CD14-positive monocyte (primary cell): Measurements from ENCODE around the gene PLAAT3. TPM values are rescaled to one million over a fixed set of nuclear protein-coding genes. Genes with fewer than 3 reads are reported as not detected.
"Not testable (repeated sequence)": the region's sequence is repeated elsewhere in the genome, so short reads cannot be mapped to it uniquely, and the experiment has no call there.

Source experiments
- DNase-seq, 3 donors: peaks; one replicate each; pipeline ENCODE4 v3.0.0-alpha.2; 2011 to 2022
- H2AFZ ChIP-seq: 2 replicates; pipeline ENCODE4 v1.6.0; 2012; ENCODE audit warnings: mild to moderate bottlenecking, low read depth, low read length, inconsistent platforms; ENCODE audit not compliant: insufficient read depth, poor library complexity, severe bottlenecking
- H3K27ac ChIP-seq, 2 donors: 1 replicate in 1 of 2; 2 replicates in 1 of 2; pipeline ENCODE4 v1.5.1; 2012 to 2013; ENCODE audit warnings: low read length in 2 of 2, control low read depth in 1 of 2, inconsistent platforms in 1 of 2, low read depth in 1 of 2, mild to moderate bottlenecking in 1 of 2
- H3K27me3 ChIP-seq, 2 donors: one replicate each; pipeline versions ENCODE4 v1.6.0 to v1.6.1; 2011 to 2013; ENCODE audit warnings: low read length in 2 of 2; ENCODE audit not compliant: control insufficient read depth in 2 of 2, insufficient read depth in 2 of 2
- H3K36me3 ChIP-seq, 2 donors: replicated peaks in 1 of 2; 1 replicate in 1 of 2; 2 replicates in 1 of 2; pipeline versions ENCODE4 v1.5.1 to v1.6.1; 2012 to 2013; ENCODE audit warnings: low read length in 2 of 2, control low read depth in 1 of 2, inconsistent platforms in 1 of 2, mild to moderate bottlenecking in 1 of 2; ENCODE audit not compliant: insufficient read depth in 2 of 2, control insufficient read depth in 1 of 2
- H3K4me1 ChIP-seq, 2 donors: 1 replicate in 1 of 2; 2 replicates in 1 of 2; pipeline versions ENCODE4 v1.5.1 to v1.6.1; 2012 to 2013; ENCODE audit warnings: low read length in 2 of 2, control low read depth in 1 of 2, inconsistent platforms in 1 of 2, mild to moderate bottlenecking in 1 of 2, moderate library complexity in 1 of 2; ENCODE audit not compliant: insufficient read depth in 2 of 2, control insufficient read depth in 1 of 2
- H3K4me2 ChIP-seq: replicated peaks from 2 replicates; pipeline ENCODE3; 2012; ENCODE audit warnings: low read length, moderate library complexity, mild to moderate bottlenecking; ENCODE audit not compliant: poor library complexity, severe bottlenecking; ENCODE audit errors: extremely low read depth
- H3K4me3 ChIP-seq, 3 experiments: fragments of 200-600 bp in 1 of 3; sonication (generic) in 1 of 3; replicated peaks in 1 of 3; 1 replicate in 2 of 3; 2 replicates in 1 of 3; pipeline ENCODE4 v1.5.1; 2011 to 2013; ENCODE audit warnings: low read length in 3 of 3, mild to moderate bottlenecking in 3 of 3, control low read depth in 2 of 3, low read depth in 2 of 3, inconsistent platforms in 1 of 3, moderate library complexity in 1 of 3
- H3K79me2 ChIP-seq: 2 replicates; pipeline ENCODE4 v1.6.0; 2012; ENCODE audit warnings: mild to moderate bottlenecking, control low read depth, inconsistent platforms, low read length, moderate library complexity; ENCODE audit not compliant: insufficient read depth
- H3K9ac ChIP-seq: 2 replicates; pipeline ENCODE4 v1.6.0; 2017; ENCODE audit warnings: low read length, mild to moderate bottlenecking; ENCODE audit not compliant: insufficient read depth, poor library complexity, severe bottlenecking
- H3K9me3 ChIP-seq, 2 donors: replicated peaks in 1 of 2; 1 replicate in 1 of 2; 2 replicates in 1 of 2; pipeline versions ENCODE4 v1.5.1 to v1.6.1; 2012 to 2013; ENCODE audit warnings: low read length in 2 of 2, control low read depth in 1 of 2; ENCODE audit not compliant: control insufficient read depth in 1 of 2, insufficient read depth in 1 of 2
- H4K20me1 ChIP-seq: 2 replicates; pipeline ENCODE4 v1.6.0; 2012; ENCODE audit warnings: mild to moderate bottlenecking, low read length, control low read depth, moderate library complexity; ENCODE audit not compliant: insufficient read depth
- H3K27ac Mint-ChIP-seq, 7 donors: one replicate each; pipeline ENCODE4 v1.8.0; 2020; ENCODE audit warnings: mild to moderate bottlenecking in 7 of 7, mixed read lengths in 7 of 7, moderate library complexity in 6 of 7, inconsistent platforms in 2 of 7
- H3K27me3 Mint-ChIP-seq, 3 donors: one replicate each; pipeline ENCODE4 v1.8.0; 2021 to 2022; ENCODE audit warnings: low read depth in 3 of 3, mild to moderate bottlenecking in 3 of 3, mixed read lengths in 3 of 3, moderate library complexity in 3 of 3, inconsistent platforms in 1 of 3
- H3K36me3 Mint-ChIP-seq, 2 donors: one replicate each; pipeline ENCODE4 v1.8.0; 2020; ENCODE audit warnings: mixed read lengths in 2 of 2, inconsistent platforms in 1 of 2, mild to moderate bottlenecking in 1 of 2
- H3K4me1 Mint-ChIP-seq: one replicate; pipeline ENCODE4 v1.8.0; 2020; ENCODE audit warnings: mild to moderate bottlenecking, mixed read lengths
- H3K4me3 Mint-ChIP-seq, 2 donors: one replicate each; pipeline ENCODE4 v1.8.0; 2020; ENCODE audit warnings: mild to moderate bottlenecking in 2 of 2, mixed read lengths in 2 of 2, moderate library complexity in 1 of 2
- H3K9me3 Mint-ChIP-seq, 7 donors: one replicate each; pipeline ENCODE4 v1.8.0; 2020 to 2022; ENCODE audit warnings: mixed read lengths in 7 of 7, mild to moderate bottlenecking in 6 of 7, moderate library complexity in 6 of 7, inconsistent platforms in 2 of 7
- CTCF ChIP-seq: fragments of 200-600 bp; IDR thresholded peaks from one replicate; pipeline ENCODE4 v1.8.0; 2022; ENCODE audit warnings: antibody characterized with exemption, mild to moderate bottlenecking
- WGBS: methylation state at CpG from one replicate; pipeline ENCODE4 v1.1.5; 2013; ENCODE audit warnings: missing lambda C conversion rate; ENCODE audit not compliant: insufficient coverage; 5-methylcytosine and 5-hydroxymethylcytosine counted together
- intact Hi-C, 2 donors: fragments of 100-400 bp; cut with micrococcal nuclease; formaldehyde crosslinking; loops; one replicate each; pipeline versions ENCODE4 v1.15.0 to v1.15.1; 2023
- polyA plus RNA-seq, 3 donors: library from polyadenylated mRNA; depleted of rRNA in 1 of 3; unstranded in 2 of 3; stranded (reverse) in 1 of 3; fragments of 300-500 nt in 2 of 3; fragments of >200 nt in 1 of 3; fragmentation: Illumina TruSeq in 2 of 3; gene quantifications; 1 replicate in 2 of 3; 2 replicates in 1 of 3; pipeline ENCODE4 v1.2.3, GENCODE V29; 2012 to 2021

Gene PLAAT3
- polyA plus RNA-seq, 3 donors, result 20.2 to 67.3 (median 34.2) TPM

GRCh38 chr11:63547061-63547460 lies 67.2 kb downstream of the PLAAT3 start:
- H3K9me3 ChIP-seq, result no peaks in the 10 kb centered on the region
- H3K27me3 ChIP-seq, result no peaks in the 10 kb centered on the region
- H3K27ac Mint-ChIP-seq, result no peak overlapping the region
- no peaks in the 10 kb centered on the region for H3K79me2 ChIP-seq
- DNase-seq, result no peak
- no peak for TF ChIP-seq CTCF
- H3K9ac ChIP-seq, result no peak overlapping the region
- H3K9me3 Mint-ChIP-seq, result no peaks in the 10 kb centered on the region
- no peak overlapping the region for H3K4me3 Mint-ChIP-seq
- H3K27ac ChIP-seq, result no peak overlapping the region
- no CpG with 5 or more reads among the region's 1 CpG for WGBS
- H3K4me2 ChIP-seq, result no peak overlapping the region
- H3K4me3 ChIP-seq, result no peak overlapping the region
- peaks cover 0 to 11% of the 10 kb centered on the region in 2 donors for H3K36me3 ChIP-seq
- H3K4me1 ChIP-seq, result peaks cover 0 to 4% of the 10 kb centered on the region in 2 donors
- peaks cover 0 to 9% (median 6%) of the 10 kb centered on the region in 3 donors for H3K27me3 Mint-ChIP-seq
- H3K36me3 Mint-ChIP-seq, result peaks cover 19 to 28% of the 10 kb centered on the region in 2 donors
- H4K20me1 ChIP-seq, result no peaks in the 10 kb centered on the region
- peaks cover 15% of the 10 kb centered on the region for H3K4me1 Mint-ChIP-seq
- intact Hi-C loops, result no loop called here
- no peak overlapping the region for H2AFZ ChIP-seq

- Mint-ChIP-seq H3K27me3 (no peaks in the 10 kb centered on the region), H3K36me3 (peaks cover 23 to 34% of the 10 kb centered on the region in 2 donors), H3K27ac (no peak overlapping the region), H3K9me3 (no peaks in the 10 kb centered on the region), H3K4me3 (no peak overlapping the region), H3K4me1 (peaks cover 20% of the 10 kb centered on the region)
- peaks cover 0 to 11% of the 10 kb centered on the region in 2 donors for H3K36me3 ChIP-seq
- H3K9ac ChIP-seq, result no peak overlapping the region
- intact Hi-C loops, result no loop called here
- no peak overlapping the region for H3K4me2 ChIP-seq
- H4K20me1 ChIP-seq, result no peaks in the 10 kb centered on the region
- no peak for DNase-seq
- no peaks in the 10 kb centered on the region for H3K9me3 ChIP-seq
- no peak overlapping the region for H3K4me3 ChIP-seq
- TF ChIP-seq CTCF, result no peak
- H3K79me2 ChIP-seq, result no peaks in the 10 kb centered on the region
- peaks cover 2 to 6% of the 10 kb centered on the region in 2 donors for H3K4me1 ChIP-seq
- H2AFZ ChIP-seq, result no peak overlapping the region
- no peak overlapping the region for H3K27ac ChIP-seq
- no peaks in the 10 kb centered on the region for H3K27me3 ChIP-seq
- WGBS, result no CpG with 5 or more reads among the region's 2 CpGs
Observed at GRCh38 chr11:63543711-63544110, 70.5 kb downstream of the PLAAT3 start.

- H3K9ac ChIP-seq, H3K4me3 ChIP-seq, H4K20me1 ChIP-seq, H3K9me3 Mint-ChIP-seq, H3K9me3 ChIP-seq, H2AFZ ChIP-seq, H3K27ac Mint-ChIP-seq, H3K4me2 ChIP-seq, H3K4me3 Mint-ChIP-seq, H3K27me3 ChIP-seq, DNase-seq, H3K27me3 Mint-ChIP-seq, intact Hi-C loops, H3K27ac ChIP-seq, H3K79me2 ChIP-seq: not testable (repeated sequence)
- no CpG with 5 or more reads among the region's 2 CpGs for WGBS
- Mint-ChIP-seq H3K4me1 (peaks cover 32% of the 10 kb centered on the region), H3K36me3 (peaks cover 23 to 36% of the 10 kb centered on the region in 2 donors)
- Histone ChIP-seq H3K36me3 (peaks cover 0 to 11% of the 10 kb centered on the region in 2 donors), H3K4me1 (peaks cover 14 to 16% of the 10 kb centered on the region in 2 donors)
Observed at GRCh38 chr11:63542506-63542905, 71.7 kb downstream of the PLAAT3 start.
